OCI-LY3 (cell line): ENCODE measurements around the gene IFT57.

Experiments used
- H2AFZ ChIP-seq: fragments of 200-600, 300-600 bp; shearing (Covaris generic); 2 replicates; pipeline ENCODE4 v1.6.0; 2014; ENCODE audit warnings: antibody characterized with exemption, low read depth, low read length
- H3K27ac ChIP-seq: fragments of 200-600, 300-600 bp; sonication (generic); 2 replicates; pipeline ENCODE4 v1.5.1; 2014; ENCODE audit warnings: mild to moderate bottlenecking, low read length, moderate library complexity, mixed read lengths
- H3K27me3 ChIP-seq: fragments of 200-600, 300-600 bp; sonication (generic); 2 replicates; pipeline ENCODE4 v1.6.1; 2014; ENCODE audit warnings: low read depth, low read length, mixed read lengths
- H3K36me3 ChIP-seq: fragments of 200-600, 300-600 bp; sonication (generic); replicated peaks from 2 replicates; pipeline ENCODE3; 2014; ENCODE audit warnings: low read depth, low read length, mixed read lengths
- H3K4me1 ChIP-seq: fragments of 300-600, 200-600 bp; sonication (generic); 2 replicates; pipeline ENCODE4 v1.6.1; 2014; ENCODE audit warnings: low read length, mixed read lengths
- H3K4me2 ChIP-seq: fragments of 200-600, 300-600 bp; sonication (generic); 2 replicates; pipeline ENCODE4 v1.6.1; 2014; ENCODE audit warnings: low read length, mixed read lengths
- H3K4me3 ChIP-seq: fragments of 300-600, 200-600 bp; sonication (generic); 2 replicates; pipeline ENCODE4 v1.5.1; 2014; ENCODE audit warnings: antibody characterized with exemption, mild to moderate bottlenecking, low read length, moderate library complexity
- H3K79me2 ChIP-seq: fragments of 300-600, 200-600 bp; shearing (Covaris generic); 2 replicates; pipeline ENCODE4 v1.6.1; 2014; ENCODE audit warnings: mild to moderate bottlenecking, low read length, mixed read lengths
- H3K9ac ChIP-seq: fragments of 300-600, 200-600 bp; shearing (Covaris generic); 2 replicates; pipeline ENCODE4 v1.6.0; 2014; ENCODE audit warnings: mild to moderate bottlenecking, low read length, moderate library complexity
- H3K9me3 ChIP-seq: fragments of 200-600, 300-600 bp; shearing (Covaris generic); 2 replicates; pipeline ENCODE4 v1.6.1; 2014; ENCODE audit warnings: low read length, mixed read lengths; ENCODE audit not compliant: insufficient read depth
- H4K20me1 ChIP-seq: fragments of 200-600, 300-600 bp; sonication (generic); 2 replicates; pipeline ENCODE4 v1.6.1; 2016; ENCODE audit warnings: low read length, mixed read lengths; ENCODE audit not compliant: insufficient read depth
- CTCF ChIP-seq: fragments of 200-600, 300-600 bp; sonication (generic); IDR thresholded peaks from 2 replicates; pipeline ENCODE4 v1.5.1; 2014; ENCODE audit warnings: antibody characterized with exemption, low read length, low read depth
- EZH2phosphoT487 ChIP-seq: fragments of 200-600 bp; shearing (Covaris generic); IDR thresholded peaks from 2 replicates; pipeline ENCODE4 v1.6.1; 2018; ENCODE audit warnings: antibody characterized with exemption, mixed run types, low read depth

Gene IFT57

GRCh38 chr3:108145578-108145977 is 76.6 kb downstream of the IFT57 start:
- TF ChIP-seq EZH2phosphoT487 (no peak), CTCF (no peak)
- no peak overlapping the region for H3K4me3 ChIP-seq

GRCh38 chr3:108137460-108137814 is 84.8 kb downstream of the IFT57 start:
- Histone ChIP-seq H3K27ac (no peak overlapping the region), H3K79me2 (0 out of 2 replicates have a peak, but pooled peaks cover 2% of the 10 kb centered on the region), H3K4me2 (no peak overlapping the region), H3K36me3 (peaks cover 19% of the 10 kb centered on the region), H3K9ac (no peak overlapping the region), H3K4me3 (no peak overlapping the region), H3K27me3 (no peaks in the 10 kb centered on the region), H2AFZ (no peak overlapping the region), H3K9me3 (no peaks in the 10 kb centered on the region), H4K20me1 (peaks cover 5% of the 10 kb centered on the region), H3K4me1 (peaks cover 48% of the 10 kb centered on the region)
- TF ChIP-seq EZH2phosphoT487 (no peak), CTCF (no peak)

More at GRCh38 chr3:108145578-108145977, 76.6 kb downstream of the IFT57 start:
- H3K9ac ChIP-seq, result no peak overlapping the region
- peaks cover 10% of the 10 kb centered on the region; the same call in 1 of the 2 replicates for H3K9me3 ChIP-seq
- H2AFZ ChIP-seq, result no peak overlapping the region
- no peaks in the 10 kb centered on the region for H3K27me3 ChIP-seq
- H3K27ac ChIP-seq, result no peak overlapping the region
- H3K4me2 ChIP-seq, result no peak overlapping the region
- no peaks in the 10 kb centered on the region for H3K79me2 ChIP-seq
- peaks cover 13% of the 10 kb centered on the region for H3K36me3 ChIP-seq
- H4K20me1 ChIP-seq, result no peaks in the 10 kb centered on the region
- H3K4me1 ChIP-seq, result no peaks in the 10 kb centered on the region

- no peak overlapping the region for H2AFZ ChIP-seq
- H3K9ac ChIP-seq, result no peak overlapping the region
- 0 out of 2 replicates have a peak, but pooled peaks cover 7% of the 10 kb centered on the region for H3K79me2 ChIP-seq
- no peak overlapping the region for H3K27ac ChIP-seq
- TF ChIP-seq EZH2phosphoT487, result no peak
- no peak for TF ChIP-seq CTCF
- H4K20me1 ChIP-seq, result peaks cover 5% of the 10 kb centered on the region
- H3K9me3 ChIP-seq, result no peaks in the 10 kb centered on the region
- no peaks in the 10 kb centered on the region for H3K27me3 ChIP-seq
- H3K4me3 ChIP-seq, result no peak overlapping the region
- H3K4me2 ChIP-seq, result peak overlapping the region; percentile 30; the same call in 1 of the 2 replicates
- peaks cover 54% of the 10 kb centered on the region for H3K4me1 ChIP-seq
- H3K36me3 ChIP-seq, result peaks cover 19% of the 10 kb centered on the region
Measured at GRCh38 chr3:108136561-108137459, 85.4 kb downstream of the IFT57 start.

- TF ChIP-seq EZH2phosphoT487, result no peak
- no peak for TF ChIP-seq CTCF
- Histone ChIP-seq H3K9ac (no peak overlapping the region), H3K4me2 (peak overlapping the region; percentile 65), H3K4me3 (peak overlapping the region; percentile 38), H3K4me1 (peaks cover 75% of the 10 kb centered on the region), H3K27ac (peak overlapping the region; percentile 21), H3K27me3 (no peaks in the 10 kb centered on the region), H3K79me2 (peaks cover 7% of the 10 kb centered on the region; the same call in 1 of the 2 replicates), H3K36me3 (peaks cover 12% of the 10 kb centered on the region), H4K20me1 (peaks cover 5% of the 10 kb centered on the region), H3K9me3 (no peaks in the 10 kb centered on the region), H2AFZ (no peak overlapping the region)
Measured at GRCh38 chr3:108134555-108134880, 87.7 kb downstream of the IFT57 start.
